ENCODE measurements around the gene MRPL12. TPM values are rescaled to one million over a fixed set of nuclear protein-coding genes. Genes with fewer than 3 reads are reported as not detected.

Gene MRPL12
- total RNA-seq, 1 experiment from 2014 or later: 260 TPM

- Histone ChIP-seq H3K9ac (ENCODE audit: low read length) (no peak overlapping the region), H3K9me2 (ENCODE audit: insufficient read depth) (no peaks in the 10 kb centered on the region), H3K27me3 (ENCODE audit: insufficient read depth, low read length) (no peaks in the 10 kb centered on the region), H3K27ac (ENCODE audit: low read depth, low read length) (no peak overlapping the region; the same call in 1 of the 2 replicates), H3K4me1 (ENCODE audit: control insufficient read depth in 1 of 2, insufficient read depth in 2 of 2, low read length in 2 of 2) (no peaks in the 10 kb centered on the region; a peak in 1 of 4 replicates), H3K4me3 (replicated peaks in 1 of 2; ENCODE audit: low read depth in 1 of 2, low read length in 2 of 2) (no peak overlapping the region), H3K9me3 (ENCODE audit: control insufficient read depth in 1 of 2, insufficient read depth in 1 of 2, low read depth in 1 of 2, low read length in 2 of 2) (no peaks in the 10 kb centered on the region), H3K4me2 (ENCODE audit: low read length) (no peak overlapping the region), H3K79me2 (ENCODE audit: insufficient read depth, low read length) (peaks cover 75% of the 10 kb centered on the region; the same call in 1 of the 2 replicates), H3K36me3 (ENCODE audit: control insufficient read depth in 1 of 2, insufficient read depth in 2 of 2, low read length in 2 of 2) (peaks cover 53 to 80% of the 10 kb centered on the region in 2 experiments), H4K20me1 (ENCODE audit: insufficient read depth) (no peaks in the 10 kb centered on the region), H2AFZ (ENCODE audit: low read depth, low read length, poor library complexity, severe bottlenecking) (no peak overlapping the region)
- ChIA-PET RAD21 (ENCODE audit: low non-redundant PET in 1 of 2, low total read pairs in 2 of 2, uncharacterized antibody in 2 of 2, unreplicated experiment in 2 of 2) (no interaction called here), CTCF (no interaction called here), POLR2A (no interaction called here)
- no peak for TF ChIP-seq POLR2AphosphoS5 (IDR thresholded peaks at IDR 0.05; ENCODE audit: low read depth, low read length)
- TF ChIP-seq FOSL1 (IDR thresholded peaks at IDR 0.05; ENCODE audit: low read depth): no peak
- TF ChIP-seq EZH2phosphoT487 (IDR thresholded peaks at IDR 0.05; ENCODE audit: borderline replicate concordance): no peak
- TF ChIP-seq POLR2A (IDR thresholded peaks at IDR 0.05; ENCODE audit: borderline replicate concordance, extremely low read depth, insufficient read depth, insufficient read length): no peak
- TF ChIP-seq RAD21 (IDR thresholded peaks at IDR 0.05; ENCODE audit: low read depth): no peak
- no peak for TF ChIP-seq REST (IDR thresholded peaks at IDR 0.05; ENCODE audit: low read depth)
- no peak for TF ChIP-seq SP1 (IDR thresholded peaks at IDR 0.05; ENCODE audit: low read depth)
- no peak for TF ChIP-seq ATF3 (IDR thresholded peaks at IDR 0.05)
- TF ChIP-seq ZBTB33 (IDR thresholded peaks at IDR 0.05; ENCODE audit: extremely low read depth, insufficient replicate concordance, low read length): no peak
- TF ChIP-seq YY1 (IDR thresholded peaks at IDR 0.05; ENCODE audit: extremely low read depth, insufficient replicate concordance, low read depth, low read length): no peak
- TF ChIP-seq ZNF274 (IDR thresholded peaks at IDR 0.05; ENCODE audit: low read depth, low read length): no peak
- no peak for TF ChIP-seq EZH2 (IDR thresholded peaks at IDR 0.05)
- TF ChIP-seq ELF1 (IDR thresholded peaks at IDR 0.05; ENCODE audit: borderline replicate concordance, low read depth): no peak
- no peak for TF ChIP-seq CBX3 (IDR thresholded peaks at IDR 0.05; ENCODE audit: low read depth)
- TF ChIP-seq SRF (IDR thresholded peaks at IDR 0.05; ENCODE audit: low read depth): no peak
- no peak for TF ChIP-seq SIN3A (IDR thresholded peaks at IDR 0.05; ENCODE audit: low read depth)
- TF ChIP-seq EGR1 (IDR thresholded peaks at IDR 0.05; ENCODE audit: low read depth): no peak
- no TSS peak for BruUV-seq (replicated peaks)
- DNase-seq (ENCODE audit: low read depth, low spot score) (no peak), ATAC-seq (no peak)
- intact Hi-C loops (cut with micrococcal nuclease): loop anchor here (10.0 kb wide), 1 partner anchor 140 kb away; the partner anchor contains the start of gene FAAP100
These were observed 8.0 kb upstream of the MRPL12 start for GRCh38 chr17:81695211-81695610.

Measured in HCT116 (cell line).